Hepatocyte (in vitro differentiated cells): ENCODE data around the gene CLASP2. TPM values are rescaled to one million over a fixed set of nuclear protein-coding genes. Genes with fewer than 3 reads are reported as not detected.

ENCODE experiments used
- DNase-seq: peaks from one replicate; pipeline ENCODE4 v3.0.0-alpha.2; 2016; ENCODE audit warnings: low spot score
- H2AFZ ChIP-seq: fragments of 200-600 bp; sonication (generic); 2 replicates; pipeline ENCODE4 v1.6.0; 2016; ENCODE audit warnings: antibody characterized with exemption, mild to moderate bottlenecking
- H3K27ac ChIP-seq: fragments of 200-600 bp; sonication (generic); 2 replicates; pipeline ENCODE4 v1.5.1; 2016; ENCODE audit warnings: mild to moderate bottlenecking
- H3K27me3 ChIP-seq: fragments of 200-600 bp; sonication (generic); 2 replicates; pipeline ENCODE4 v1.6.1; 2016
- H3K36me3 ChIP-seq: fragments of 200-600 bp; sonication (generic); replicated peaks from 2 replicates; pipeline ENCODE4 v1.5.1; 2016; ENCODE audit warnings: low read depth; ENCODE audit not compliant: insufficient read depth
- H3K4me1 ChIP-seq: fragments of 200-600 bp; sonication (generic); 2 replicates; pipeline ENCODE4 v1.5.1; 2016; ENCODE audit warnings: mild to moderate bottlenecking, moderate library complexity; ENCODE audit not compliant: insufficient read depth
- H3K4me2 ChIP-seq: fragments of 200-600 bp; sonication (generic); 2 replicates; pipeline ENCODE4 v1.6.0; 2016
- H3K4me3 ChIP-seq: fragments of 200-600 bp; sonication (generic); 2 replicates; pipeline ENCODE4 v1.5.1; 2016; ENCODE audit warnings: mild to moderate bottlenecking
- H3K79me2 ChIP-seq: fragments of 200-600 bp; sonication (generic); 2 replicates; pipeline ENCODE4 v1.6.0; 2017; ENCODE audit warnings: mild to moderate bottlenecking
- H3K9me2 ChIP-seq: fragments of 200-600 bp; sonication (generic); replicated peaks from 2 replicates; pipeline ENCODE4 v1.6.0; 2017; ENCODE audit warnings: mild to moderate bottlenecking; ENCODE audit not compliant: insufficient read depth
- H3K9me3 ChIP-seq: fragments of 200-600 bp; sonication (generic); 2 replicates; pipeline ENCODE4 v1.5.1; 2016; ENCODE audit warnings: low read depth, mild to moderate bottlenecking
- H4K20me1 ChIP-seq: fragments of 200-600 bp; sonication (generic); 2 replicates; pipeline ENCODE4 v1.6.0; 2016; ENCODE audit warnings: mild to moderate bottlenecking; ENCODE audit not compliant: insufficient read depth, poor library complexity, severe bottlenecking
- EZH2 ChIP-seq: fragments of 200-600 bp; sonication (generic); IDR thresholded peaks from 2 replicates; pipeline ENCODE4 v1.6.1; 2016; ENCODE audit warnings: antibody characterized with exemption, mild to moderate bottlenecking, borderline replicate concordance
- EZH2phosphoT487 ChIP-seq: fragments of 200-600 bp; sonication (generic); IDR thresholded peaks from one replicate; pipeline ENCODE4 v1.6.1; 2018; ENCODE audit warnings: antibody characterized with exemption, mild to moderate bottlenecking, low read depth, moderate library complexity; ENCODE audit not compliant: unreplicated experiment, severe bottlenecking
- WGBS: methylation state at CpG from one replicate; pipeline ENCODE4 v1.1.6; 2016; ENCODE audit warnings: low lambda C conversion rate; ENCODE audit errors: missing lambda C conversion rate; 5-methylcytosine and 5-hydroxymethylcytosine counted together
- polyA plus RNA-seq: library from polyadenylated mRNA; unstranded; fragments of >200 nt; fragmentation: Nextera tagmentation; extraction: Ambion mirVana; gene quantifications from 2 replicates; pipeline ENCODE4 v1.2.1, GENCODE V29; 2016
- total RNA-seq: library from RNA; depleted of rRNA; stranded (reverse); fragments of >200 nt; gene quantifications from 2 replicates; pipeline ENCODE4 v1.2.3, GENCODE V29; 2014
- TF ChIP-seq, protein P1 (sequence below): fragments of 200-600 bp; sonication (generic); IDR thresholded peaks from 2 replicates; pipeline ENCODE4 v1.5.1; 2016; ENCODE audit warnings: antibody characterized with exemption, mild to moderate bottlenecking; ENCODE audit not compliant: poor library complexity

CLASP2 gene
- total and polyA plus RNA-seq, 2 experiments from 2014 or later = 12.0 to 34.5 TPM

- no peaks in the 10 kb centered on the region for H3K36me3 ChIP-seq
- WGBS = 83% methylated on average over 2 of the region's 2 CpGs
- no peak overlapping the region for H3K4me3 ChIP-seq
- no peaks in the 10 kb centered on the region for H3K27me3 ChIP-seq
- H3K9me2 ChIP-seq = no peaks in the 10 kb centered on the region
- no peak for DNase-seq
- no peaks in the 10 kb centered on the region for H3K9me3 ChIP-seq
- no peaks in the 10 kb centered on the region for H3K79me2 ChIP-seq
- H3K27ac ChIP-seq = no peak overlapping the region
- H3K4me1 ChIP-seq = no peaks in the 10 kb centered on the region
- no peak overlapping the region for H3K4me2 ChIP-seq
- no peak overlapping the region for H2AFZ ChIP-seq
- no peaks in the 10 kb centered on the region for H4K20me1 ChIP-seq
- no peak for TF ChIP-seq EZH2phosphoT487
- TF ChIP-seq, protein P1, sequence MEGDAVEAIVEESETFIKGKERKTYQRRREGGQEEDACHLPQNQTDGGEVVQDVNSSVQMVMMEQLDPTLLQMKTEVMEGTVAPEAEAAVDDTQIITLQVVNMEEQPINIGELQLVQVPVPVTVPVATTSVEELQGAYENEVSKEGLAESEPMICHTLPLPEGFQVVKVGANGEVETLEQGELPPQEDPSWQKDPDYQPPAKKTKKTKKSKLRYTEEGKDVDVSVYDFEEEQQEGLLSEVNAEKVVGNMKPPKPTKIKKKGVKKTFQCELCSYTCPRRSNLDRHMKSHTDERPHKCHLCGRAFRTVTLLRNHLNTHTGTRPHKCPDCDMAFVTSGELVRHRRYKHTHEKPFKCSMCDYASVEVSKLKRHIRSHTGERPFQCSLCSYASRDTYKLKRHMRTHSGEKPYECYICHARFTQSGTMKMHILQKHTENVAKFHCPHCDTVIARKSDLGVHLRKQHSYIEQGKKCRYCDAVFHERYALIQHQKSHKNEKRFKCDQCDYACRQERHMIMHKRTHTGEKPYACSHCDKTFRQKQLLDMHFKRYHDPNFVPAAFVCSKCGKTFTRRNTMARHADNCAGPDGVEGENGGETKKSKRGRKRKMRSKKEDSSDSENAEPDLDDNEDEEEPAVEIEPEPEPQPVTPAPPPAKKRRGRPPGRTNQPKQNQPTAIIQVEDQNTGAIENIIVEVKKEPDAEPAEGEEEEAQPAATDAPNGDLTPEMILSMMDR = no peak
- TF ChIP-seq EZH2 = no peak
These were observed 229.8 kb downstream of the CLASP2 start for GRCh38 chr3:33488246-33488645.

DNA sequence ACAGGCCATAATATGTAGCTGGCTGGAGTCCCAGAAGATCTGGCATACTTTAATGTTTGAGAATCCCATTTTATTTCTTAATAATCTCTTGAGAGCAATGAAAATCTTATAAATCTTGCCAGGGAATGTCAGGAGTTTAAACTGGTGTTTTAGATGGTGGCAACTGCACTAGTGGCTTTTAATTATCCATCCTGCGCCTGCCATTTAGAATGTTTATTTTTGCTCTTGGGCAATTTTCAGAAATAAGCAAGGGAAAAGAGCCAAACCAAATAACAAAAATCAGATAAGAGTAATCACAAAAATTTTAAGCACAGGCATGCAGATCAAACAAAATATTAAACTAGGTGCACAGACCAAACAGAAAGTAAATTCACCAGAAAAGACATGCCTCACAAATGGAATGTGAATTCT lies 235.9 kb downstream of the CLASP2 start:
- Histone ChIP-seq H2AFZ (no peak overlapping the region), H3K4me2 (peak overlapping the region; percentile 25), H3K36me3 (no peaks in the 10 kb centered on the region), H3K27ac (no peak overlapping the region), H3K4me3 (no peak overlapping the region), H3K4me1 (no peaks in the 10 kb centered on the region), H3K9me2 (no peaks in the 10 kb centered on the region), H3K9me3 (no peaks in the 10 kb centered on the region), H3K27me3 (no peaks in the 10 kb centered on the region), H3K79me2 (no peaks in the 10 kb centered on the region), H4K20me1 (no peaks in the 10 kb centered on the region)
- DNase-seq = no peak
- TF ChIP-seq, protein P1 = no peak
- TF ChIP-seq EZH2 (no peak), EZH2phosphoT487 (no peak)
- 52% methylated on average over 1 of the region's 1 CpG for WGBS

- no peak for TF ChIP-seq EZH2
- TF ChIP-seq, protein P1 = no peak
- no peak for TF ChIP-seq EZH2phosphoT487
- H4K20me1 ChIP-seq = no peaks in the 10 kb centered on the region
- H3K4me1 ChIP-seq = no peaks in the 10 kb centered on the region
- H3K9me3 ChIP-seq = no peaks in the 10 kb centered on the region
- no peak for DNase-seq
- H3K4me2 ChIP-seq = no peak overlapping the region
- H3K36me3 ChIP-seq = no peaks in the 10 kb centered on the region
- no peak overlapping the region for H3K27ac ChIP-seq
- no peak overlapping the region for H3K4me3 ChIP-seq
- no peak overlapping the region for H2AFZ ChIP-seq
- no peaks in the 10 kb centered on the region for H3K9me2 ChIP-seq
- no peaks in the 10 kb centered on the region for H3K27me3 ChIP-seq
- WGBS = 96% methylated on average over 2 of the region's 2 CpGs
- no peaks in the 10 kb centered on the region for H3K79me2 ChIP-seq
These were observed 243.2 kb downstream of the CLASP2 start for GRCh38 chr3:33474896-33475295.

GRCh38 chr3:33473813-33474212 lies 244.2 kb downstream of the CLASP2 start:
- no peak overlapping the region for H2AFZ ChIP-seq
- no peak overlapping the region for H3K27ac ChIP-seq
- WGBS = 89% methylated on average over 2 of the region's 2 CpGs
- no peaks in the 10 kb centered on the region for H3K9me2 ChIP-seq
- no peak overlapping the region for H3K4me2 ChIP-seq
- H4K20me1 ChIP-seq = no peaks in the 10 kb centered on the region
- H3K79me2 ChIP-seq = no peaks in the 10 kb centered on the region
- H3K36me3 ChIP-seq = no peaks in the 10 kb centered on the region
- H3K4me3 ChIP-seq = no peak overlapping the region
- TF ChIP-seq, protein P1 = no peak
- TF ChIP-seq EZH2phosphoT487 = no peak
- no peaks in the 10 kb centered on the region for H3K9me3 ChIP-seq
- no peaks in the 10 kb centered on the region for H3K4me1 ChIP-seq
- H3K27me3 ChIP-seq = no peaks in the 10 kb centered on the region
- no peak for DNase-seq
